Skeletal muscle cell (primary cell): ENCODE data around the gene TTC36.
"Not testable (repeated sequence)": the region's sequence is repeated elsewhere in the genome, so short reads cannot be mapped to it uniquely, and the experiment has no call there.

Experiments used
- DNase-seq: peaks from one replicate; pipeline ENCODE4 v3.0.0-alpha.2; 2010; ENCODE audit warnings: low read depth
- H3K4me3 ChIP-seq: 2 replicates; pipeline ENCODE4 v1.5.1; 2011; ENCODE audit warnings: low read depth, mild to moderate bottlenecking, control low read depth, low read length, moderate library complexity

The TTC36 gene

GRCh38 chr11:118530683-118531596 lies 3.7 kb downstream of the TTC36 start, which contains the start of gene TMEM25:
Gene TMEM25, plus strand, starts transcription at chr11:118531192. Its CDS starts 610 bp downstream, at chr11:118531802.
- peak within 1 kb of the TSS; percentile 75 for H3K4me3 ChIP-seq
- no peak for DNase-seq

GRCh38 chr11:118531597-118532084 lies 4.4 kb downstream of the TTC36 start:
- H3K4me3 ChIP-seq, result peak overlapping the region; percentile 75
- DNase-seq, result no peak

- H3K4me3 ChIP-seq, result peak overlapping the region; percentile 75
- no peak for DNase-seq
These were observed 4.8 kb downstream of the TTC36 start for GRCh38 chr11:118532091-118532490.

- H3K4me3 ChIP-seq, result no peak overlapping the region
- DNase-seq, result no peak
These were observed 5.8 kb downstream of the TTC36 start for GRCh38 chr11:118532852-118533768.

GRCh38 chr11:118533769-118534729 lies 6.8 kb downstream of the TTC36 start:
- H3K4me3 ChIP-seq, result no peak overlapping the region
- no peak for DNase-seq

- DNase-seq, result no peak
- H3K4me3 ChIP-seq, result no peak overlapping the region
These were observed 8.0 kb downstream of the TTC36 start for GRCh38 chr11:118535261-118535660.

- H3K4me3 ChIP-seq, result no peak overlapping the region
- no peak for DNase-seq
These were observed 9.5 kb downstream of the TTC36 start for GRCh38 chr11:118536726-118537125.

- no peak overlapping the region for H3K4me3 ChIP-seq
- DNase-seq, result no peak
These were observed 10.2 kb downstream of the TTC36 start for GRCh38 chr11:118537409-118537980.

GRCh38 chr11:118544010-118544646 lies 16.9 kb downstream of the TTC36 start:
- DNase-seq, result no peak
- no peak overlapping the region for H3K4me3 ChIP-seq

- no peak overlapping the region for H3K4me3 ChIP-seq
- DNase-seq, result no peak
These were observed 17.4 kb downstream of the TTC36 start for GRCh38 chr11:118544647-118545010.

- no peak overlapping the region for H3K4me3 ChIP-seq
- DNase-seq, result no peak
These were observed 18.3 kb downstream of the TTC36 start for GRCh38 chr11:118545533-118545932.

GRCh38 chr11:118547132-118547531 lies 19.9 kb downstream of the TTC36 start:
- no peak overlapping the region for H3K4me3 ChIP-seq
- no peak for DNase-seq

GRCh38 chr11:118552341-118552740 lies 25.1 kb downstream of the TTC36 start:
- H3K4me3 ChIP-seq, result no peak overlapping the region
- no peak for DNase-seq

- no peak for DNase-seq
These were observed 33.5 kb downstream of the TTC36 start for GRCh38 chr11:118560806-118561205.

GRCh38 chr11:118565051-118565450 lies 37.8 kb downstream of the TTC36 start:
- peak overlapping the region; percentile 79 for H3K4me3 ChIP-seq
- no peak for DNase-seq

More at GRCh38 chr11:118560806-118561205, 33.5 kb downstream of the TTC36 start:
- no peak overlapping the region for H3K4me3 ChIP-seq

- no peak for DNase-seq
- H3K4me3 ChIP-seq, result no peak overlapping the region
These were observed 42.4 kb downstream of the TTC36 start for GRCh38 chr11:118569670-118570069.

GRCh38 chr11:118570787-118571186 lies 43.5 kb downstream of the TTC36 start:
- no peak overlapping the region for H3K4me3 ChIP-seq
- DNase-seq, result no peak

- H3K4me3 ChIP-seq, result peak overlapping the region; percentile 96
- DNase-seq, result not testable (repeated sequence)
These were observed 44.4 kb downstream of the TTC36 start for GRCh38 chr11:118571701-118572060.
